SU-DHL-6 (cell line): Measurements from ENCODE around the gene TOR1A.

ENCODE experiments used
- H2AFZ ChIP-seq: fragments of 200-600 bp; sonication (generic); 2 replicates; pipeline ENCODE4 v1.6.1; 2014; ENCODE audit warnings: low read depth, mild to moderate bottlenecking, moderate library complexity, mixed read lengths, antibody characterized with exemption, low read length; ENCODE audit not compliant: severe bottlenecking
- H3F3A ChIP-seq: fragments of 200-600 bp; shearing (Covaris generic); 2 replicates; pipeline ENCODE4 v1.6.0; 2016; ENCODE audit warnings: antibody characterized with exemption, mild to moderate bottlenecking; ENCODE audit not compliant: insufficient read depth
- H3K27ac ChIP-seq: fragments of 200-600 bp; sonication (generic); 2 replicates; pipeline ENCODE4 v1.5.1; 2016; ENCODE audit warnings: low read depth, mild to moderate bottlenecking, low read length, moderate library complexity, mixed read lengths
- H3K27me3 ChIP-seq: fragments of 200-600 bp; sonication (generic), shearing (Covaris generic); 2 replicates; pipeline ENCODE4 v1.6.0; 2014; ENCODE audit warnings: mild to moderate bottlenecking, low read length
- H3K36me3 ChIP-seq: fragments of 200-600 bp; sonication (generic); 2 replicates; pipeline ENCODE4 v1.6.1; 2014; ENCODE audit warnings: mild to moderate bottlenecking, low read length, mixed read lengths
- H3K4me2 ChIP-seq: fragments of 300-600, 200-600 bp; shearing (Covaris generic), sonication (generic); 2 replicates; pipeline ENCODE4 v1.6.0; 2014; ENCODE audit warnings: low read length, low read depth, mild to moderate bottlenecking; ENCODE audit not compliant: poor library complexity, severe bottlenecking
- H3K4me3 ChIP-seq: fragments of 200-600 bp; sonication (generic); 2 replicates; pipeline ENCODE4 v1.5.1; 2014; ENCODE audit warnings: antibody characterized with exemption, low read length, mild to moderate bottlenecking, mixed read lengths; ENCODE audit not compliant: insufficient read depth, poor library complexity, severe bottlenecking
- H3K79me2 ChIP-seq: fragments of 200-600 bp; sonication (generic); 2 replicates; pipeline ENCODE4 v1.6.1; 2014; ENCODE audit warnings: mild to moderate bottlenecking, low read length, moderate library complexity; ENCODE audit not compliant: insufficient read depth
- H3K9ac ChIP-seq: fragments of 200-600 bp; sonication (generic); 2 replicates; pipeline ENCODE4 v1.7.0; 2014; ENCODE audit warnings: mild to moderate bottlenecking, low read length
- H3K9me2 ChIP-seq: fragments of 200-600 bp; sonication (generic); replicated peaks from 2 replicates; pipeline ENCODE4 v1.6.1; 2014; ENCODE audit warnings: low read length; ENCODE audit not compliant: insufficient read depth
- H3K9me3 ChIP-seq: fragments of 200-600 bp; sonication (generic); 2 replicates; pipeline ENCODE4 v1.6.1; 2014; ENCODE audit warnings: low read length, mixed read lengths; ENCODE audit not compliant: insufficient read depth
- H4K20me1 ChIP-seq: fragments of 200-600 bp; sonication (generic); 2 replicates; pipeline ENCODE4 v1.6.1; 2014; ENCODE audit warnings: low read depth, mild to moderate bottlenecking, antibody characterized with exemption, low read length, moderate library complexity, mixed read lengths
- CTCF ChIP-seq: fragments of 200-600 bp; sonication (generic); IDR thresholded peaks from one replicate; pipeline ENCODE4 v1.5.1; 2017; ENCODE audit warnings: antibody characterized with exemption, mild to moderate bottlenecking, low read length, moderate library complexity; ENCODE audit not compliant: insufficient read depth, poor library complexity, severe bottlenecking
- EZH2phosphoT487 ChIP-seq: fragments of 200-600 bp; sonication (generic), shearing (Covaris generic); conservative IDR thresholded peaks from 2 replicates; pipeline ENCODE4 v1.6.1; 2018; ENCODE audit warnings: mild to moderate bottlenecking, antibody characterized with exemption, low read length, moderate library complexity, mixed read lengths

Gene TOR1A

GRCh38 chr9:129832982-129833381, 9.0 kb upstream of the TOR1A start:
- no peaks in the 10 kb centered on the region for H3K9me2 ChIP-seq
- no peak overlapping the region for H3K27ac ChIP-seq
- no peaks in the 10 kb centered on the region for H3K9me3 ChIP-seq
- H3K4me3 ChIP-seq = no peak overlapping the region
- no peaks in the 10 kb centered on the region for H4K20me1 ChIP-seq
- TF ChIP-seq CTCF = no peak
- no peak for TF ChIP-seq EZH2phosphoT487
- peaks cover 10% of the 10 kb centered on the region; the same call in 1 of the 2 replicates for H3K36me3 ChIP-seq
- no peaks in the 10 kb centered on the region for H3F3A ChIP-seq
- no peak overlapping the region for H3K4me2 ChIP-seq
- H3K79me2 ChIP-seq = peaks cover 18% of the 10 kb centered on the region
- H3K27me3 ChIP-seq = no peaks in the 10 kb centered on the region
- H2AFZ ChIP-seq = no peak overlapping the region
- H3K9ac ChIP-seq = no peak overlapping the region

GRCh38 chr9:129828969-129829368, 5.0 kb upstream of the TOR1A start:
- Histone ChIP-seq H3K9ac (no peak overlapping the region), H3K27me3 (no peaks in the 10 kb centered on the region), H3K79me2 (peaks cover 9% of the 10 kb centered on the region), H3K27ac (no peak overlapping the region), H4K20me1 (no peaks in the 10 kb centered on the region), H3K9me2 (no peaks in the 10 kb centered on the region), H3F3A (peaks cover 12% of the 10 kb centered on the region; the same call in 1 of the 2 replicates), H3K4me2 (no peak overlapping the region), H3K36me3 (peaks cover 10% of the 10 kb centered on the region; the same call in 1 of the 2 replicates), H2AFZ (no peak overlapping the region), H3K4me3 (no peak overlapping the region), H3K9me3 (no peaks in the 10 kb centered on the region)
- TF ChIP-seq EZH2phosphoT487 (no peak), CTCF (no peak)

- Histone ChIP-seq H3K4me3 (no peak overlapping the region), H3K27me3 (no peaks in the 10 kb centered on the region), H4K20me1 (no peaks in the 10 kb centered on the region), H3K9ac (no peak overlapping the region), H3K36me3 (peaks cover 10% of the 10 kb centered on the region; the same call in 1 of the 2 replicates), H2AFZ (no peak overlapping the region), H3K27ac (no peak overlapping the region), H3K79me2 (peaks cover 2% of the 10 kb centered on the region), H3F3A (peaks cover 12% of the 10 kb centered on the region; the same call in 1 of the 2 replicates), H3K9me3 (no peaks in the 10 kb centered on the region), H3K9me2 (no peaks in the 10 kb centered on the region), H3K4me2 (no peak overlapping the region)
- no peak for TF ChIP-seq CTCF
- no peak for TF ChIP-seq EZH2phosphoT487
Measured at GRCh38 chr9:129828051-129828450, 4.1 kb upstream of the TOR1A start.
